Spleen (tissue), 11 donors: ENCODE results near the gene MGRN1. TPM values are rescaled to one million over a fixed set of nuclear protein-coding genes. Genes with fewer than 3 reads are reported as not detected.

Experiments used
- DNase-seq: peaks from one replicate; pipeline ENCODE4 v3.0.0-alpha.2; 2020
- H3K27ac ChIP-seq, 8 donors: fragments of 200-600 bp; sonication (generic) in 7 of 8; 1 replicate in 4 of 8; 2 replicates in 4 of 8; pipeline versions ENCODE4 v1.5.0 to v1.8.0; 2016 to 2021; ENCODE audit warnings: inconsistent platforms in 4 of 8, mild to moderate bottlenecking in 4 of 8, moderate library complexity in 1 of 8
- H3K27me3 ChIP-seq, 7 donors: fragments of 200-600 bp; sonication (generic) in 6 of 7; replicated peaks in 1 of 7; 1 replicate in 4 of 7; 2 replicates in 3 of 7; pipeline versions ENCODE4 v1.5.0 to v1.8.0; 2016 to 2021; ENCODE audit warnings: inconsistent platforms in 3 of 7, mild to moderate bottlenecking in 1 of 7
- H3K36me3 ChIP-seq, 6 donors: fragments of 200-600 bp; sonication (generic) in 5 of 6; 1 replicate in 4 of 6; 2 replicates in 2 of 6; pipeline versions ENCODE4 v1.5.0 to v1.8.0; 2016 to 2021; ENCODE audit warnings: inconsistent platforms in 2 of 6
- H3K4me1 ChIP-seq, 6 donors: fragments of 200-600 bp; sonication (generic) in 5 of 6; 1 replicate in 3 of 6; 2 replicates in 3 of 6; pipeline versions ENCODE4 v1.5.0 to v1.8.0; 2016 to 2021; ENCODE audit warnings: inconsistent platforms in 3 of 6
- H3K4me3 ChIP-seq, 8 donors: fragments of 200-600 bp; sonication (generic) in 7 of 8; 1 replicate in 4 of 8; 2 replicates in 4 of 8; pipeline versions ENCODE4 v1.5.0 to v1.8.0; 2016 to 2021; ENCODE audit warnings: inconsistent platforms in 4 of 8, mild to moderate bottlenecking in 4 of 8, moderate library complexity in 2 of 8
- H3K9me3 ChIP-seq, 8 donors: fragments of 200-600 bp; sonication (generic) in 7 of 8; 1 replicate in 4 of 8; 2 replicates in 4 of 8; pipeline versions ENCODE4 v1.5.0 to v1.8.0; 2016 to 2021; ENCODE audit warnings: inconsistent platforms in 4 of 8
- CTCF ChIP-seq, 11 experiments: fragments of 200-600 bp in 7 of 11; fragments of 450-650 bp in 4 of 11; sonication (generic) in 4 of 11; IDR thresholded peaks in 8 of 11; conservative IDR thresholded peaks in 3 of 11; 1 replicate in 7 of 11; 2 replicates in 4 of 11; pipeline versions ENCODE4 v1.4.0 to v1.8.0; 2016 to 2021; ENCODE audit warnings: antibody characterized with exemption in 11 of 11, inconsistent platforms in 4 of 11, mild to moderate bottlenecking in 1 of 11
- POLR2A ChIP-seq, 3 donors: fragments of 450-650 bp; IDR thresholded peaks; one replicate each; pipeline ENCODE4 v1.5.1; 2017; ENCODE audit warnings: antibody characterized with exemption in 3 of 3, mild to moderate bottlenecking in 1 of 3
- POLR2AphosphoS5 ChIP-seq, 3 donors: sonication (generic); formaldehyde crosslinking; IDR thresholded peaks; one replicate each; pipeline ENCODE4 v1.5.1; 2017; ENCODE audit warnings: antibody characterized with exemption in 3 of 3
- WGBS, 5 donors: extraction: QIAGEN DNeasy Blood & Tissue Kit in 3 of 5; methylation state at CpG; one replicate each; pipeline versions ENCODE4 v1.1.5 to v1.1.7; 2013 to 2018; 5-methylcytosine and 5-hydroxymethylcytosine counted together
- intact Hi-C: fragments of 100-400 bp; cut with DNase I; formaldehyde crosslinking; loops from one replicate; pipeline ENCODE4 v1.15.0; 2023; ENCODE audit warnings: low total_unique reads
- polyA plus RNA-seq, 3 donors: library from polyadenylated mRNA; stranded (reverse); fragments of 200-250 nt; gene quantifications; one replicate each; pipeline ENCODE4 v1.2.1, GENCODE V29; 2013
- total RNA-seq, 7 donors: library from RNA; depleted of rRNA in 3 of 7; stranded (reverse); fragments of >200 nt in 3 of 7; fragmentation: NEBNext Ultra II Directional in 4 of 7; extraction: Animal tissue kit (Norgen Biotek cat#: 25700) in 4 of 7; gene quantifications; one replicate each; pipeline versions ENCODE4 v1.1.0 to v1.2.1, GENCODE V29; 2016 to 2021
- donor health status: healthy with polysubstance abuse.
- donor health status: DM: no; HTN: no; CAD: no; lungs with moderate emphysema.
- donor health status: DM: no; HTN: no; CAD: no.
- donor health status: Bipolar disorder and iron deficiency.
- donor health status: healthy.
- donor health status: DM: no; HTN: no; CAD: no.
- donor health status: DM: yes; HTN: yes; CAD: no.

Gene MGRN1
- total and polyA plus RNA-seq, 10 donors = 7.6 to 132 (median 75.1) TPM

- Histone ChIP-seq H3K4me3 (no peak overlapping the region), H3K36me3 (peaks cover 0 to 97% (median 81%) of the 10 kb centered on the region in 6 donors)
Measured at GRCh38 chr16:4685776-4686496, 61.3 kb downstream of the MGRN1 start.

GRCh38 chr16:4686497-4687210, 62.0 kb downstream of the MGRN1 start:
- Histone ChIP-seq H3K27me3 (no peaks in the 10 kb centered on the region), H3K36me3 (peaks cover 0 to 90% (median 77%) of the 10 kb centered on the region in 6 donors), H3K9me3 (no peaks in the 10 kb centered on the region), H3K4me3 (no peak overlapping the region), H3K27ac (no peak overlapping the region), H3K4me1 (peaks cover 0 to 73% (median 48%) of the 10 kb centered on the region in 6 donors)
- peak; percentile 70 for DNase-seq
- WGBS, 5 donors = 90 to 96% (median 94%) methylated on average over 27 of the region's 27 CpGs
- intact Hi-C loops = no loop called here
- peak in 1 of 3 donors; percentile 39 for TF ChIP-seq POLR2AphosphoS5 (IDR thresholded peaks at IDR 0.05)
- no peak for TF ChIP-seq POLR2A (IDR thresholded peaks at IDR 0.05)
- no peak for TF ChIP-seq CTCF (IDR thresholded peaks at IDR 0.05 in 8 of 11, conservative IDR thresholded peaks at IDR 0.05 in 3 of 11)

More at GRCh38 chr16:4685776-4686496, 61.3 kb downstream of the MGRN1 start:
- DNase-seq = peak; percentile 70
- TF ChIP-seq POLR2A (IDR thresholded peaks at IDR 0.05) (no peak), POLR2AphosphoS5 (IDR thresholded peaks at IDR 0.05) (no peak), CTCF (IDR thresholded peaks at IDR 0.05 in 8 of 11, conservative IDR thresholded peaks at IDR 0.05 in 3 of 11) (no peak)
- Histone ChIP-seq H3K27me3 (no peaks in the 10 kb centered on the region), H3K4me1 (peaks cover 0 to 73% (median 49%) of the 10 kb centered on the region in 6 donors), H3K27ac (no peak overlapping the region), H3K9me3 (no peaks in the 10 kb centered on the region)
- 92 to 95% (median 93%) methylated on average over 32 to 38 of the region's 38 CpGs for WGBS, 5 donors
- intact Hi-C loops = no loop called here

- intact Hi-C loops = no loop called here
- Histone ChIP-seq H3K4me1 (peaks cover 3 to 73% (median 51%) of the 10 kb centered on the region in 6 donors), H3K36me3 (peaks cover 0 to 82% (median 70%) of the 10 kb centered on the region in 6 donors), H3K27ac (peak overlapping the region in 1 of 8 donors; percentile 94), H3K27me3 (no peaks in the 10 kb centered on the region), H3K4me3 (no peak overlapping the region), H3K9me3 (no peaks in the 10 kb centered on the region)
- 77 to 90% (median 87%) methylated on average over 5 to 8 of the region's 8 CpGs for WGBS, 5 donors
- DNase-seq = no peak
- TF ChIP-seq POLR2AphosphoS5 (IDR thresholded peaks at IDR 0.05) (no peak), CTCF (IDR thresholded peaks at IDR 0.05 in 8 of 11, conservative IDR thresholded peaks at IDR 0.05 in 3 of 11) (no peak), POLR2A (IDR thresholded peaks at IDR 0.05) (no peak)
Measured at GRCh38 chr16:4687416-4687815, 62.8 kb downstream of the MGRN1 start.
